ENCODE data around the gene FOXN3.

FOXN3 gene

DNA sequence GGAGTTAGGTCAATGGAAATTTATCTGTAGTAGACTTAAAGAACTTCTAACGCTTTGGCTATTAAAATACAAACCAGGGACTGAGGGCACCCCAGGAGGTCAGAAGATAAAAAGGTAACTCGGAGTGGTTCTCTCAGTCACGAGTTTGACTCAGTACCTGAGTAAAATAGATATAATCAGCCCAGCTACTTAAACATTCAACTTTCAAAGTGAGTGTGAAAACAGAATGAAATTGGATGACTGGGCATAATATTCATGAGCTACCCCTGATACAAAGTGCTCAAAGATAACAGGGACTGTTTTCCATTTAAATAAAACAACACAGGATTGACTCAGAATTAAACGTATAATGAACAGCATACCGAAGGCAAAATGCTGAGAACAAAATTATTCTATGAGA is 75.0 kb downstream of the FOXN3 start:
- no peaks in the 10 kb centered on the region for H3K9me2 ChIP-seq (replicated peaks; ENCODE audit: low read depth, low read length)
- no peaks in the 10 kb centered on the region for H3K27me3 ChIP-seq (ENCODE audit: insufficient read depth, low read length, poor library complexity, severe bottlenecking)
- TF ChIP-seq CTCF (conservative IDR thresholded peaks at IDR 0.05; ENCODE audit: low read length) (no peak), EZH2phosphoT487 (IDR thresholded peaks at IDR 0.05; ENCODE audit: borderline replicate concordance) (no peak)
- H3K9ac ChIP-seq (ENCODE audit: low read depth, low read length, poor library complexity, severe bottlenecking): no peak overlapping the region
- no peak overlapping the region for H3K4me3 ChIP-seq (ENCODE audit: low read length, poor library complexity, severe bottlenecking)
- H3K4me1 ChIP-seq (ENCODE audit: insufficient read depth, low read length, poor library complexity, severe bottlenecking): peaks cover 21% of the 10 kb centered on the region
- no peaks in the 10 kb centered on the region for H3K9me3 ChIP-seq (ENCODE audit: insufficient read depth, low read depth, low read length)
- H3K4me2 ChIP-seq (ENCODE audit: low read depth, low read length, poor library complexity, severe bottlenecking): no peak overlapping the region
- H4K20me1 ChIP-seq (ENCODE audit: insufficient read depth, low read length, poor library complexity, severe bottlenecking): peaks cover 6% of the 10 kb centered on the region
- peaks cover 21% of the 10 kb centered on the region for H3K36me3 ChIP-seq (ENCODE audit: insufficient read depth, low read length)
- peaks cover 94% of the 10 kb centered on the region for H3K79me2 ChIP-seq (ENCODE audit: insufficient read depth, low read length)
- H2AFZ ChIP-seq (ENCODE audit: low read length): no peak overlapping the region
- no peaks in the 10 kb centered on the region for H3F3A ChIP-seq (ENCODE audit: low read depth)

- H2AFZ ChIP-seq (ENCODE audit: low read length): no peak overlapping the region
- H3K36me3 ChIP-seq (ENCODE audit: insufficient read depth, low read length): peaks cover 7% of the 10 kb centered on the region
- H3K27me3 ChIP-seq (ENCODE audit: insufficient read depth, low read length, poor library complexity, severe bottlenecking): no peaks in the 10 kb centered on the region
- H3K9me3 ChIP-seq (ENCODE audit: insufficient read depth, low read depth, low read length): no peaks in the 10 kb centered on the region
- H4K20me1 ChIP-seq (ENCODE audit: insufficient read depth, low read length, poor library complexity, severe bottlenecking): peaks cover 9% of the 10 kb centered on the region
- H3K9me2 ChIP-seq (replicated peaks; ENCODE audit: low read depth, low read length): no peaks in the 10 kb centered on the region
- peaks cover 90% of the 10 kb centered on the region for H3K79me2 ChIP-seq (ENCODE audit: insufficient read depth, low read length)
- H3F3A ChIP-seq (ENCODE audit: low read depth): no peaks in the 10 kb centered on the region
- no peak overlapping the region for H3K4me3 ChIP-seq (ENCODE audit: low read length, poor library complexity, severe bottlenecking)
- H3K9ac ChIP-seq (ENCODE audit: low read depth, low read length, poor library complexity, severe bottlenecking): peak overlapping the region; percentile 42
- TF ChIP-seq EZH2phosphoT487 (IDR thresholded peaks at IDR 0.05; ENCODE audit: borderline replicate concordance) (no peak), CTCF (conservative IDR thresholded peaks at IDR 0.05; ENCODE audit: low read length) (no peak)
- no peak overlapping the region for H3K4me2 ChIP-seq (ENCODE audit: low read depth, low read length, poor library complexity, severe bottlenecking)
- H3K4me1 ChIP-seq (ENCODE audit: insufficient read depth, low read length, poor library complexity, severe bottlenecking): peaks cover 21% of the 10 kb centered on the region
Measured at GRCh38 chr14:89340200-89341181, 76.5 kb downstream of the FOXN3 start.

DNA sequence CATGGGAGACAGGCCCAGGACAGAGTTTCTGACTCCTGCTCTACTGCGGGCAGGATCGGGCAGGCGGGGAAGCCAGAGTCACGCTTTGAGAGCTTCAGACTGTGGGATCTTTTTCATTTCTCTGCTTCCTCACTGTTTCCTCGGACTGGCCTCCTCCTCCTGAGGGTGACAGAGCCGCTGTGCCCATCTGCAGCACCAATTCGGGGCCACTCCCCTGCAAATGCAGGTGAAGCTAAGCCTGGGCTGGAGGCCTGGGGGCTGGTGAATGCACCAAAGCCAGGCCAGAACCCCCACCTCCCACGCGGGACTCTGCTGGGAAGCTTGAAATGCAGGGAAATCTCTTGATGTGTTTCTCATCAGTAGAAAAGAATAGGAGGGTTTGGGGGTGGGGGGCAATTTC is 77.5 kb downstream of the FOXN3 start:
- Histone ChIP-seq H3F3A (ENCODE audit: low read depth) (no peaks in the 10 kb centered on the region), H3K36me3 (ENCODE audit: insufficient read depth, low read length) (peaks cover 6% of the 10 kb centered on the region), H2AFZ (ENCODE audit: low read length) (no peak overlapping the region), H3K4me2 (ENCODE audit: low read depth, low read length, poor library complexity, severe bottlenecking) (no peak overlapping the region), H3K9me3 (ENCODE audit: insufficient read depth, low read depth, low read length) (no peaks in the 10 kb centered on the region), H3K9me2 (replicated peaks; ENCODE audit: low read depth, low read length) (no peaks in the 10 kb centered on the region), H3K27me3 (ENCODE audit: insufficient read depth, low read length, poor library complexity, severe bottlenecking) (no peaks in the 10 kb centered on the region), H3K79me2 (ENCODE audit: insufficient read depth, low read length) (peaks cover 87% of the 10 kb centered on the region), H3K4me1 (ENCODE audit: insufficient read depth, low read length, poor library complexity, severe bottlenecking) (peaks cover 21% of the 10 kb centered on the region), H4K20me1 (ENCODE audit: insufficient read depth, low read length, poor library complexity, severe bottlenecking) (peaks cover 14% of the 10 kb centered on the region), H3K9ac (ENCODE audit: low read depth, low read length, poor library complexity, severe bottlenecking) (peak overlapping the region; percentile 42), H3K4me3 (ENCODE audit: low read length, poor library complexity, severe bottlenecking) (no peak overlapping the region)
- no peak for TF ChIP-seq EZH2phosphoT487 (IDR thresholded peaks at IDR 0.05; ENCODE audit: borderline replicate concordance)
- TF ChIP-seq CTCF (conservative IDR thresholded peaks at IDR 0.05; ENCODE audit: low read length): no peak
